Retinal pigment epithelial cell (primary cell): Measurements from ENCODE around the gene OR13A1.
"Not testable (repeated sequence)": the region's sequence is repeated elsewhere in the genome, so short reads cannot be mapped to it uniquely, and the experiment has no call there.

Experiments used
- DNase-seq: peaks from one replicate; pipeline ENCODE4 v3.0.0-alpha.2; 2010; ENCODE audit warnings: low read depth
- H3K4me3 ChIP-seq: 2 replicates; pipeline ENCODE4 v1.5.1; 2011; ENCODE audit warnings: mild to moderate bottlenecking, low read length, control low read depth, moderate library complexity
- CTCF ChIP-seq: conservative IDR thresholded peaks from 2 replicates; pipeline ENCODE4 v1.5.1; 2011; ENCODE audit warnings: low read depth, low read length, control low read depth, inconsistent platforms

The OR13A1 gene

GRCh38 chr10:45294681-45295080 is 20.7 kb downstream of the OR13A1 start:
- TF ChIP-seq CTCF: no peak

GRCh38 chr10:45286980-45287379 is 28.4 kb downstream of the OR13A1 start:
- no peak for TF ChIP-seq CTCF

More at GRCh38 chr10:45294681-45295080, 20.7 kb downstream of the OR13A1 start:
- DNase-seq: no peak
- H3K4me3 ChIP-seq: no peak overlapping the region

GRCh38 chr10:45282061-45282460 is 33.3 kb downstream of the OR13A1 start:
- no peak for DNase-seq
- H3K4me3 ChIP-seq: no peak overlapping the region
- TF ChIP-seq CTCF: no peak

More at GRCh38 chr10:45286980-45287379, 28.4 kb downstream of the OR13A1 start:
- no peak for DNase-seq
- no peak overlapping the region for H3K4me3 ChIP-seq

- TF ChIP-seq CTCF: no peak
- DNase-seq: no peak
- H3K4me3 ChIP-seq: no peak overlapping the region
Measured at GRCh38 chr10:45280113-45280760, 35.2 kb downstream of the OR13A1 start.

GRCh38 chr10:45279682-45280081 is 35.7 kb downstream of the OR13A1 start:
- DNase-seq: no peak
- TF ChIP-seq CTCF: no peak
- no peak overlapping the region for H3K4me3 ChIP-seq

- H3K4me3 ChIP-seq: no peak overlapping the region
- TF ChIP-seq CTCF: no peak
- DNase-seq: no peak
Measured at GRCh38 chr10:45278860-45279498, 36.4 kb downstream of the OR13A1 start.

- not testable (repeated sequence) for H3K4me3 ChIP-seq, DNase-seq
Measured at GRCh38 chr10:45276146-45276545, 39.3 kb downstream of the OR13A1 start.
